Measurements from ENCODE around the gene TEDC2. TPM values are rescaled to one million over a fixed set of nuclear protein-coding genes. Genes with fewer than 3 reads are reported as not detected.

Gene TEDC2
- total RNA-seq, 1 experiment from 2014 or later: 45.4 TPM

- no peak overlapping the region for H4K5ac ChIP-seq (ENCODE audit: insufficient read length, low read depth, low read length)
- no peak overlapping the region for H3T11ph ChIP-seq (ENCODE audit: low read length)
- no peak overlapping the region for H3K18ac ChIP-seq (ENCODE audit: insufficient read length, low read depth, low read length)
- no peaks in the 10 kb centered on the region for H3K79me2 ChIP-seq (ENCODE audit: insufficient read depth, low read length)
- DNase-seq: no peak
- H3K23ac ChIP-seq (ENCODE audit: insufficient read length, low read depth, low read length): no peak overlapping the region
- Mint-ChIP-seq H3K27ac (no peak overlapping the region), H3K36me3 (ENCODE audit: insufficient read depth in 1 of 3, low read depth in 3 of 3) (peaks cover 60 to 84% (median 83%) of the 10 kb centered on the region in 3 experiments; a peak in 6 of 7 replicates), H3K4me3 (no peak overlapping the region), H3K9me3 (no peaks in the 10 kb centered on the region), H3K27me3 (ENCODE audit: low read depth) (no peaks in the 10 kb centered on the region), H3K4me1 (peaks cover under 1% of the 10 kb centered on the region in 2 experiments; a peak in 2 of 4 replicates)
- no peak overlapping the region for H2AFZ ChIP-seq (ENCODE audit: low read length)
- no peaks in the 10 kb centered on the region for H3K9me3 ChIP-seq (ENCODE audit: control insufficient read depth, low read depth, low read length)
- no peaks in the 10 kb centered on the region for H3K27me3 ChIP-seq (ENCODE audit: insufficient read depth, low read length)
- no peak overlapping the region for H2AK5ac ChIP-seq (ENCODE audit: insufficient read length, low read length)
- no peak overlapping the region for H4K8ac ChIP-seq (replicated peaks; ENCODE audit: insufficient read length, low read depth, low read length)
- no peaks in the 10 kb centered on the region for H3K23me2 ChIP-seq (ENCODE audit: insufficient read length, low read depth, low read length, poor library complexity, severe bottlenecking)
- H2BK15ac ChIP-seq (ENCODE audit: low read depth, low read length): no peak overlapping the region
- WGBS (ENCODE audit: extremely low coverage, insufficient read length, low lambda C conversion rate): no CpG with 5 or more reads among the region's 9 CpGs
- H2BK120ac ChIP-seq (ENCODE audit: low read depth, low read length, poor library complexity, severe bottlenecking): no peak overlapping the region
- no peak overlapping the region for H2BK12ac ChIP-seq (ENCODE audit: insufficient read length, low read depth, low read length)
- TF ChIP-seq, protein P1, sequence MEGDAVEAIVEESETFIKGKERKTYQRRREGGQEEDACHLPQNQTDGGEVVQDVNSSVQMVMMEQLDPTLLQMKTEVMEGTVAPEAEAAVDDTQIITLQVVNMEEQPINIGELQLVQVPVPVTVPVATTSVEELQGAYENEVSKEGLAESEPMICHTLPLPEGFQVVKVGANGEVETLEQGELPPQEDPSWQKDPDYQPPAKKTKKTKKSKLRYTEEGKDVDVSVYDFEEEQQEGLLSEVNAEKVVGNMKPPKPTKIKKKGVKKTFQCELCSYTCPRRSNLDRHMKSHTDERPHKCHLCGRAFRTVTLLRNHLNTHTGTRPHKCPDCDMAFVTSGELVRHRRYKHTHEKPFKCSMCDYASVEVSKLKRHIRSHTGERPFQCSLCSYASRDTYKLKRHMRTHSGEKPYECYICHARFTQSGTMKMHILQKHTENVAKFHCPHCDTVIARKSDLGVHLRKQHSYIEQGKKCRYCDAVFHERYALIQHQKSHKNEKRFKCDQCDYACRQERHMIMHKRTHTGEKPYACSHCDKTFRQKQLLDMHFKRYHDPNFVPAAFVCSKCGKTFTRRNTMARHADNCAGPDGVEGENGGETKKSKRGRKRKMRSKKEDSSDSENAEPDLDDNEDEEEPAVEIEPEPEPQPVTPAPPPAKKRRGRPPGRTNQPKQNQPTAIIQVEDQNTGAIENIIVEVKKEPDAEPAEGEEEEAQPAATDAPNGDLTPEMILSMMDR (conservative IDR thresholded peaks at IDR 0.05): no peak
- no peak overlapping the region for H4K91ac ChIP-seq (ENCODE audit: insufficient read length, low read depth, low read length)
- H3K79me1 ChIP-seq (ENCODE audit: insufficient read depth, low read depth, low read length, poor library complexity, severe bottlenecking): peaks cover 4% of the 10 kb centered on the region
- H3K4me2 ChIP-seq (ENCODE audit: insufficient read depth, insufficient read length, low read length): no peak overlapping the region
- H2BK5ac ChIP-seq (ENCODE audit: insufficient read length, low read length): no peak overlapping the region
- no peak overlapping the region for H3K27ac ChIP-seq (ENCODE audit: insufficient read length, low read depth, low read length)
- no peaks in the 10 kb centered on the region for H3K4me1 ChIP-seq (ENCODE audit: insufficient read depth, low read length)
- H3K9ac ChIP-seq (ENCODE audit: extremely low read depth, insufficient read length, low read length): no peak overlapping the region
- no peak overlapping the region for H3K56ac ChIP-seq (ENCODE audit: insufficient read length, low read depth, low read length)
- H2BK20ac ChIP-seq (ENCODE audit: low read depth, low read length, poor library complexity, severe bottlenecking): no peak overlapping the region
- H3K14ac ChIP-seq (ENCODE audit: insufficient read depth, low read length): no peak overlapping the region
- no peaks in the 10 kb centered on the region for H4K20me1 ChIP-seq (ENCODE audit: control insufficient read depth, insufficient read depth, insufficient read length)
- no peak overlapping the region for H3K4ac ChIP-seq (ENCODE audit: low read depth, low read length)
These were observed 23.8 kb upstream of the TEDC2 start for GRCh38 chr16:2436110-2436509.

Measured in H9 (cell line).